Activated T-cell treated with anti-CD3 and anti-CD28 coated beads, Interleukin-2, amount 50 U/mL, for 4 hours (primary cell): ENCODE results near the gene TRPM2. TPM values are rescaled to one million over a fixed set of nuclear protein-coding genes. Genes with fewer than 3 reads are reported as not detected.
"Not testable (repeated sequence)": the region's sequence is repeated elsewhere in the genome, so short reads cannot be mapped to it uniquely, and the experiment has no call there.

ENCODE experiments used
- ATAC-seq, 2 donors: fragments of 200-7000 bp; cut with Tn5 transposase; one replicate each; pipeline ENCODE4 v1.10.0; 2021
- DNase-seq: peaks from one replicate; pipeline ENCODE4 v3.0.0-alpha.2; 2020
- H3K27me3 Mint-ChIP-seq: one replicate; pipeline ENCODE4 v1.8.0; 2021; ENCODE audit warnings: low read depth, mixed read lengths
- H3K36me3 Mint-ChIP-seq: one replicate; pipeline ENCODE4 v1.8.0; 2022; ENCODE audit warnings: mixed read lengths; ENCODE audit not compliant: insufficient read depth
- H3K4me1 Mint-ChIP-seq: one replicate; pipeline ENCODE4 v1.8.0; 2021; ENCODE audit warnings: low read depth, mixed read lengths
- H3K4me3 Mint-ChIP-seq: one replicate; pipeline ENCODE4 v1.8.0; 2021; ENCODE audit warnings: mild to moderate bottlenecking, moderate library complexity, mixed read lengths
- H3K9me3 Mint-ChIP-seq: one replicate; pipeline ENCODE4 v1.8.0; 2021; ENCODE audit warnings: mixed read lengths
- total RNA-seq, 3 donors: library from RNA; stranded (reverse); gene quantifications; one replicate each; pipeline ENCODE4 v1.2.1, GENCODE V29; 2021

The TRPM2 gene
- total RNA-seq, 3 donors from 2014 or later = 0.95 to 21.6 (median 2.5) TPM

GRCh38 chr21:44351535-44352252, 1.7 kb upstream of the TRPM2 start:
- Mint-ChIP-seq H3K27me3 (peaks cover 20% of the 10 kb centered on the region), H3K4me3 (no peak overlapping the region), H3K9me3 (no peaks in the 10 kb centered on the region), H3K4me1 (peaks cover 41% of the 10 kb centered on the region), H3K36me3 (no peaks in the 10 kb centered on the region)
- ATAC-seq (no peak), DNase-seq (no peak)

GRCh38 chr21:44352253-44352860, 1.1 kb upstream of the TRPM2 start:
- ATAC-seq (no peak), DNase-seq (no peak)
- H3K27me3 Mint-ChIP-seq = peaks cover 18% of the 10 kb centered on the region
- no peaks in the 10 kb centered on the region for H3K9me3 Mint-ChIP-seq
- H3K4me3 Mint-ChIP-seq = no peak overlapping the region
- H3K4me1 Mint-ChIP-seq = peaks cover 41% of the 10 kb centered on the region
- no peaks in the 10 kb centered on the region for H3K36me3 Mint-ChIP-seq

- H3K4me3 Mint-ChIP-seq = no peak overlapping the region
- ATAC-seq = peak in 1 of 2 donors; percentile 16
- H3K27me3 Mint-ChIP-seq = peaks cover 12% of the 10 kb centered on the region
- no peaks in the 10 kb centered on the region for H3K9me3 Mint-ChIP-seq
- no peak for DNase-seq
- peaks cover 41% of the 10 kb centered on the region for H3K4me1 Mint-ChIP-seq
- no peaks in the 10 kb centered on the region for H3K36me3 Mint-ChIP-seq
Observed at GRCh38 chr21:44354001-44354405, 582 bp downstream of the TRPM2 start.

GRCh38 chr21:44354775-44355771, 1.7 kb downstream of the TRPM2 start:
- H3K27me3 Mint-ChIP-seq = peaks cover 5% of the 10 kb centered on the region
- peak; percentile 41 to 47 for ATAC-seq
- no peaks in the 10 kb centered on the region for H3K36me3 Mint-ChIP-seq
- DNase-seq = no peak
- no peaks in the 10 kb centered on the region for H3K9me3 Mint-ChIP-seq
- H3K4me1 Mint-ChIP-seq = peaks cover 42% of the 10 kb centered on the region
- no peak overlapping the region for H3K4me3 Mint-ChIP-seq

DNA sequence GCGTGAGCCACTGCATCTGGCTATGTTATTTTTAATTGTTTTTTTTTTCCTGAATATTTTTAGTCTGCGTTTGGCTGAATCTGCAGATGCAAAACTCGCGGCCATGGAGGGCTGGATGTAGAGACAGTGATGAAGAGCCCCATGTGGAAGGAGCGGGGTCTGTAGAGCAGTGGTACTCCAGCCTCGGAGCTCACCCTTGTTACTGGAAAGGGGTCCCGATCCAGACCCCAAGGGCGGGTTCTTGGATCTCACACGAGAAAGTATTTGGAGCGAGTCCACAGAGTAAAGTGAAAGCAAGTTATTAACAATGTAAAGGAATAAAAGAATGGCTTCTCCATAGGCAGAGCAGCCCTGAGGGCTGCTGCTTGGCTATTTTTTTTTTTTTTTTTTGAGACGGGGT, 2.7 kb downstream of the TRPM2 start:
- no peaks in the 10 kb centered on the region for H3K9me3 Mint-ChIP-seq
- peaks cover 2% of the 10 kb centered on the region for H3K27me3 Mint-ChIP-seq
- no peak for DNase-seq
- ATAC-seq = no peak
- peaks cover 44% of the 10 kb centered on the region for H3K4me1 Mint-ChIP-seq
- H3K36me3 Mint-ChIP-seq = no peaks in the 10 kb centered on the region
- no peak overlapping the region for H3K4me3 Mint-ChIP-seq

DNA sequence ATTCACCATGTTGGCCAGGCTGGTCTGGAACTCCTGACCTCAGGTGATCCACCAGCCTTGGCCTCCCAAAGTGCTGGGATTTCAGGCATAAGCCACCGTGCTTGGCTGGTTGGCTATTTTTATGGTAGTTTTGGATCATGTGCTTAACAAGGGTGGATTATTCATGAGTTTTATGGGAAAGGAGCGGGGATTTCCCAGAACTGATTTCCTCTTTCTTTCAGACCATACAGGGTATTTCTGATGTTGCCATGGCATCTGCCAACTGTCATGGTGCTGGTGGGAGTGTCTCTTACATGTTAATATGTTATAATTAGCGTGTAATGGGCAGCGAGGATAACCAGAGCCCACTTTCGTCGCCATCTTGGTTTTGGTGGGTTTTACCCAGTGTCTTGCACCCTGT, 3.2 kb downstream of the TRPM2 start:
- Mint-ChIP-seq H3K9me3 (no peaks in the 10 kb centered on the region), H3K36me3 (no peaks in the 10 kb centered on the region), H3K4me1 (peaks cover 44% of the 10 kb centered on the region), H3K4me3 (no peak overlapping the region), H3K27me3 (no peaks in the 10 kb centered on the region)
- DNase-seq (no peak), ATAC-seq (no peak)

- no peak overlapping the region for H3K4me3 Mint-ChIP-seq
- no peaks in the 10 kb centered on the region for H3K36me3 Mint-ChIP-seq
- DNase-seq (no peak), ATAC-seq (no peak)
- H3K27me3 Mint-ChIP-seq = no peaks in the 10 kb centered on the region
- peaks cover 43% of the 10 kb centered on the region for H3K4me1 Mint-ChIP-seq
- no peaks in the 10 kb centered on the region for H3K9me3 Mint-ChIP-seq
Observed at GRCh38 chr21:44357064-44357837, 3.8 kb downstream of the TRPM2 start.

GRCh38 chr21:44359396-44359795, 6.0 kb downstream of the TRPM2 start:
- H3K27me3 Mint-ChIP-seq = no peaks in the 10 kb centered on the region
- H3K4me3 Mint-ChIP-seq = no peak overlapping the region
- no peaks in the 10 kb centered on the region for H3K36me3 Mint-ChIP-seq
- no peak for DNase-seq
- H3K4me1 Mint-ChIP-seq = peaks cover 22% of the 10 kb centered on the region
- no peak for ATAC-seq
- peaks cover 9% of the 10 kb centered on the region for H3K9me3 Mint-ChIP-seq

- no peak overlapping the region for H3K4me3 Mint-ChIP-seq
- H3K4me1 Mint-ChIP-seq = peaks cover 15% of the 10 kb centered on the region
- H3K9me3 Mint-ChIP-seq = peaks cover 9% of the 10 kb centered on the region
- DNase-seq (no peak), ATAC-seq (peak in 1 of 2 donors; percentile 23)
- no peaks in the 10 kb centered on the region for H3K36me3 Mint-ChIP-seq
- H3K27me3 Mint-ChIP-seq = no peaks in the 10 kb centered on the region
Observed at GRCh38 chr21:44360159-44360558, 6.7 kb downstream of the TRPM2 start.

DNA sequence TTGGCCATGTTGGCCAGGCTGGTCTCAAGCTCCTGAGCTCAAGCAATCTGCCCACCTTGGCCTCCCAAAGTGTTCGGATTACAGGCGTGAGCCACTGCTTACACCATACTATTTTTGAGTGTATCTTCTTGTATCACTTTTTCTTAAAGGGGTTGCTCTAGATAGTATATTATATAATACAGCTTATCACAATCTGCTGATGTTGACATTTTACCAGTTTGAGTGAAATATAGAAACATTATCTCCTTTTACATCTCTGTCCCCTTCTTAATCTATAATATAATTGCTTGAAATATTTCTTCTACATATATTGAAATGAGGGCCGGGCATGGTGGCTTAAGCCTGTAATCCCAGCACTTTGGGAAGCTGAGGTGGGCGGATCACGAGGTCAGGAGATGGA, 8.5 kb downstream of the TRPM2 start:
- H3K4me1 Mint-ChIP-seq, H3K27me3 Mint-ChIP-seq, H3K36me3 Mint-ChIP-seq, ATAC-seq, H3K4me3 Mint-ChIP-seq, H3K9me3 Mint-ChIP-seq, DNase-seq: not testable (repeated sequence)

- Mint-ChIP-seq H3K9me3 (peaks cover 9% of the 10 kb centered on the region), H3K27me3 (no peaks in the 10 kb centered on the region), H3K36me3 (no peaks in the 10 kb centered on the region), H3K4me3 (no peak overlapping the region), H3K4me1 (peaks cover 4% of the 10 kb centered on the region)
- ATAC-seq (no peak), DNase-seq (no peak)
Observed at GRCh38 chr21:44363278-44363677, 9.9 kb downstream of the TRPM2 start.

DNA sequence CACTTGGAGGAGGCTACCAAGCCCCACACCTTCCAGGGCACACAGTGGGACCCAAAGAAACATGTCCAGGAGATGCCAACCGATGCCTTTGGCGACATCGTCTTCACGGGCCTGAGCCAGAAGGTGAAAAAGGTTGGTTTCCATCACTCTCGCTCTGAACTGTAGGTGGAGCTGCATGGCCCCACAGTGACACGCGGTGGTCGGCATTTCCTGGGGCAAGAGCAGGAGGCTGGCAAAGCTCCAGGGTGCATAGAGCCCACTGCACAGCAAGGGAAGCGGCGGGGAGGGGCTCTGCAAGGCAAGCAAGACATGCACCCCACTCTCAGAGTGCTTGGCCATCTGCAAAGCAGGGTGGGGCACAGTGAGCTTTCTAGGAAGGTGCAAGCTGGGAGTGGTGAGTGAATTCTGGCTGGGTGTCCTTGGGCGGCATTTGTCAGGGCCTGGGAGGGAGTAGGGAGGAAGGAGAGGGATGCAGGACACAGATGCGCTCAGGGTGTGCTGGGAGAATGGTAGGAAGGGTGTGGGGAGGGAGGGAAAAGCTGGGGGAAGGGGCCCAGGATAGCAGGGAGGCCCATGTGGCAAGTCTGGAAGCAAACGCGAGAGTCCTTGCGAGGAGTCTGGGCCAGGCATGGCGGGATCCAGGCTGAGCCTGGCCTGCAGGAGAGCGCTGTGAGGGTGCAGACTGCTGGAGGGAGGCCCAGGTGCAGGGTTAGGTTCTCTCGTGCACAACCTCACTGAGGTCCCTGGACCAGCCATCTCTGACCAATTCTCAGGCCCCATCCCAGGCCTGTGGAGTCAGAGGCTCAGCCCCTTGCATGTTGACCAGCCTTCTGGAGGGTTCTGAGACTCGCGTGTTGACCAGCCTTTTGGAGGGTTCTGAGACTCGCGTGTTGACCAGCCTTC, 11.0 kb downstream of the TRPM2 start:
- Mint-ChIP-seq H3K9me3 (peaks cover 9% of the 10 kb centered on the region), H3K4me1 (peaks cover 4% of the 10 kb centered on the region), H3K27me3 (no peaks in the 10 kb centered on the region), H3K36me3 (no peaks in the 10 kb centered on the region), H3K4me3 (no peak overlapping the region)
- DNase-seq (no peak), ATAC-seq (no peak)

DNA sequence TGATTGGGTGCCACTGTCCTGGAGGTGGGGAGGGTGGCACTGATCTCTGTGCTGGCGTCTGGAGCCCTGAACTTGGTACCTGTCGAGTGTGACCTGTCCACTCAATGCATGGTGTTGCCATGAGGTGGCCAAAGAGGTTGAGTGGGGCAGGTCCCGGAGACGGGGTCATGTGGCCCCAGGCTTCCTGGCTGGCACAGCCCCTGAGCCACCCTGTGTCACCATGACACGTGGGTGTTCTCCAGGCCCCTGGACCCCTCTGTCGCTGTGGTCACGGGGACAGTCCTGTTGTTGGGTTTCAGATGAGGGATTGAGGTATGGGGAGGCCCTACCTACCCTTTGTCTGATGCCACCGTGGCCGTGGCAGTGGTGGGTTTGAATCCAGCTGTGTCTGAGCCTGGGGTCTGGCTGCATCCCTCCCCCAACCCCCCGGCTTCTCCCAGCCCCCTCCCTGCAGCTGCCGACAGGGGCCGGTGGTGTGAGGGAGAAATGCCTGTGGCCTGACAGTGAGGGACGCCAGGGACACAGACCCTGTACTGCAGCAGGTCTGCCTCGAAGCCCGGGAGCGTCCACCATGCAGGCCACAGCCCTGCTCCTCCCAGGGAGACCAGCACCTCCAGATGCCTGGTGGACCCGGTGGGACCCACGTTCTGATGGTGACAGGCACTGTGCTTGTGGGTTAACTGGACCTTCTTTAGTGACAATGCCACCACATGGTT, 12.0 kb downstream of the TRPM2 start:
- no peak for ATAC-seq

More for the DNA sequence above, 12.0 kb downstream of the TRPM2 start:
- Mint-ChIP-seq H3K36me3 (no peaks in the 10 kb centered on the region), H3K4me3 (no peak overlapping the region), H3K4me1 (no peaks in the 10 kb centered on the region), H3K9me3 (peaks cover 9% of the 10 kb centered on the region), H3K27me3 (no peaks in the 10 kb centered on the region)
- no peak for DNase-seq
